Gastrocnemius medialis (tissue), 4 donors: Measurements from ENCODE around the gene KDM6B. TPM values are rescaled to one million over a fixed set of nuclear protein-coding genes. Genes with fewer than 3 reads are reported as not detected.

Experiments
- ATAC-seq, 2 donors: fragments of 150-250 bp; one replicate each; pipeline ENCODE4 v1.9.1; 2016
- DNase-seq, 2 donors: peaks; one replicate each; pipeline ENCODE4 v3.0.0-alpha.2; 2019
- H3K27ac ChIP-seq, 4 donors: fragments of 200-600 bp; sonication (generic); 1 replicate in 1 of 4; 2 replicates in 3 of 4; pipeline ENCODE4 v1.5.1; 2016 to 2018; ENCODE audit warnings: mild to moderate bottlenecking in 2 of 4, moderate library complexity in 1 of 4
- H3K27me3 ChIP-seq, 3 donors: fragments of 200-600 bp; sonication (generic) in 2 of 3; 1 replicate in 1 of 3; 2 replicates in 2 of 3; pipeline versions ENCODE4 v1.5.1 to v1.6.0; 2016 to 2019; ENCODE audit warnings: mild to moderate bottlenecking in 1 of 3, moderate library complexity in 1 of 3
- H3K36me3 ChIP-seq, 2 donors: fragments of 200-600 bp; sonication (generic) in 1 of 2; one replicate each; pipeline ENCODE4 v1.5.1; 2017 to 2018
- H3K4me1 ChIP-seq, 2 donors: fragments of 200-600 bp; sonication (generic) in 1 of 2; one replicate each; pipeline ENCODE4 v1.5.1; 2016 to 2017; ENCODE audit warnings: mild to moderate bottlenecking in 2 of 2
- H3K4me3 ChIP-seq, 4 donors: fragments of 200-600 bp; sonication (generic) in 3 of 4; 1 replicate in 1 of 4; 2 replicates in 3 of 4; pipeline ENCODE4 v1.5.1; 2016 to 2019; ENCODE audit warnings: mild to moderate bottlenecking in 2 of 4
- H3K9me3 ChIP-seq, 3 donors: fragments of 200-600 bp; sonication (generic) in 2 of 3; 1 replicate in 1 of 3; 2 replicates in 2 of 3; pipeline ENCODE4 v1.5.1; 2016 to 2019
- CTCF ChIP-seq, 5 experiments: fragments of 450-650 bp in 3 of 5; fragments of 200-600 bp in 2 of 5; sonication (generic) in 2 of 5; IDR thresholded peaks in 4 of 5; conservative IDR thresholded peaks in 1 of 5; 1 replicate in 4 of 5; 2 replicates in 1 of 5; pipeline ENCODE4 v1.5.1; 2016 to 2019; ENCODE audit warnings: antibody characterized with exemption in 5 of 5, mild to moderate bottlenecking in 3 of 5, moderate library complexity in 3 of 5
- POLR2A ChIP-seq, 2 donors: fragments of 450-650 bp; IDR thresholded peaks; one replicate each; pipeline ENCODE4 v1.6.1; 2017; ENCODE audit warnings: antibody characterized with exemption in 2 of 2, mild to moderate bottlenecking in 2 of 2, moderate library complexity in 2 of 2
- in situ Hi-C, 4 donors: fragments of 200-750 bp; cut with MboI; loops; one replicate each; pipeline versions ENCODE4 v1.15.0 to v1.8.0; 2017; ENCODE audit warnings: low sequenced_read_pairs in 4 of 4
- intact Hi-C: fragments of 100-400 bp; cut with DNase I; formaldehyde crosslinking; loops from one replicate; pipeline ENCODE4 v1.15.1; 2023; ENCODE audit warnings: low total_unique reads
- total RNA-seq, 4 donors: library from RNA; depleted of rRNA; stranded (reverse); fragments of >200 nt; gene quantifications; one replicate each; pipeline versions ENCODE4 v1.1.0 to v1.2.3, GENCODE V29; 2016

The KDM6B gene
- total RNA-seq, 4 donors from 2014 or later, result 1.9 to 8.2 (median 4.4) TPM

DNA sequence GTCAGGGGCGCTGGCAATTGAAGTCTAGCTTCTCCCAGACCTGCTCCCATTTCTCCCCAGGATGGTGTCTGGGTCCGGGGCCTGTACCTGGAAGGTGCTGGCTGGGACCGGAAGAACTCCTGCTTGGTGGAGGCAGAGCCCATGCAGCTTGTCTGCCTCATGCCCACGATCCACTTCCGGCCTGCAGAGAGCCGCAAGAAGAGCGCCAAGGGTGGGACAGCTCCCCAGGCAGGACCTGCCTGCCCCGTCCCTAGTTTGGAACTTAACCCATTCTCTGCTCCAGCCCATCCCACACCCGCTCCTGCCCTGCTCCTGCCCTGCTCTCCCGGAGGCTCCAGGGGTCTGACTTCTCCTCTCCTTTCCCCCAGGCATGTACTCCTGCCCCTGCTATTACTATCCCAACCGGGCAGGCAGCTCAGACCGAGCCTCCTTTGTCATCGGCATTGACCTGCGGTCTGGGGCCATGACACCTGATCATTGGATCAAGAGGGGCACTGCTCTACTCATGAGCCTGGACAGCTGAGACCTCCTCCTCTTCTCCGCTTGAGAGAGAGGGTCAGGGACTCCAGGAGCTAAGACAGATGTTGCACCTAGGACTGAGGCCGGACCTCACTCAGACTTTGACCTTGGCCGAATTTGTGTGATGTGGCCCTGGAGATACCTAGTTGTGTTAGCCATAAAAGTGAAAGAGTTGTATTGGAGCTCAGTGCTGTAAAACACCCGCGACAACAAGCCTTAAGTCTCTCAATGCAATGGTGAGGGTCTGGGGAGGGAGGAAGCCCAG, 814 bp upstream of the KDM6B start:
- in situ Hi-C loops, result no loop called here
- peak in 1 of 2 donors; percentile 15 for DNase-seq
- Histone ChIP-seq H3K36me3 (no peaks in the 10 kb centered on the region), H3K9me3 (no peaks in the 10 kb centered on the region), H3K4me1 (peaks cover 20 to 24% of the 10 kb centered on the region in 2 donors), H3K4me3 (peak overlapping the region; percentile 81 to 90 (median 85)), H3K27ac (peak overlapping the region; percentile 97 to 100 (median 100)), H3K27me3 (no peaks in the 10 kb centered on the region)
- ATAC-seq, result no peak
- intact Hi-C loops, result loop anchor here (5.0 to 10.0 kb wide), 3 partner anchors 206 to 818 kb away; partner anchors contain the start of genes ACADVL, DLG4, RNASEK and SAT2
- TF ChIP-seq POLR2A (IDR thresholded peaks at IDR 0.05), result no peak
- no peak for TF ChIP-seq CTCF (IDR thresholded peaks at IDR 0.05 in 4 of 5, conservative IDR thresholded peaks at IDR 0.05 in 1 of 5)

DNA sequence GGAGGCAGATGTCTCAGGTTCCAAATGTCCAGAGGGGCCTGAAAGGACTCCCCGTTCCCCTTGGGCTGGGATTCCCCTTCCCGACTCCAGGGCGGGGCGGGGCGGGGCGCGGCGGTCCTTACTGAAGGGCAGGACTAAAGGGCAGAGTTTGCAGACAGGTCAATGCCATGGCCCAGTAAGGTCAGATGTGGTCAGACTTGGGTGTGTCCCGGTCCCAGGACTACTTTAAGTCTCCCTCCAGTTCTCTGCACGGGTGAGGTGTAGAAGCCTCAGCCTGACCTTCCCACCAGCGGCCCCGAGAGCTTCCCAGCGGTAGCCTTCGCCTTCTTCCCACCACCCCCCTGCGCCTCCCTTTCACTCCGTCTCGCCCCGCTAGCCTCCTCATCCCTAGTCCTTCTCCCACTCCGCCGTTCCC, 532 bp downstream of the KDM6B start:
- H3K9me3 ChIP-seq, result no peaks in the 10 kb centered on the region
- intact Hi-C loops (loop anchor here (2.0 to 10.0 kb wide), 4 partner anchors 54 to 820 kb away; partner anchors contain the start of genes ACADVL, CHD3, DLG4 and RNASEK), in situ Hi-C loops (no loop called here)
- peak overlapping the region; percentile 81 to 90 (median 85) for H3K4me3 ChIP-seq
- TF ChIP-seq CTCF (IDR thresholded peaks at IDR 0.05 in 4 of 5, conservative IDR thresholded peaks at IDR 0.05 in 1 of 5), result no peak
- no peak for TF ChIP-seq POLR2A (IDR thresholded peaks at IDR 0.05)
- peaks cover 32 to 37% of the 10 kb centered on the region in 2 donors for H3K4me1 ChIP-seq
- no peaks in the 10 kb centered on the region for H3K36me3 ChIP-seq
- ATAC-seq (peak; percentile 20 to 38), DNase-seq (peak; percentile 53 to 76)
- peak overlapping the region; percentile 97 to 100 (median 100) for H3K27ac ChIP-seq
- no peaks in the 10 kb centered on the region for H3K27me3 ChIP-seq

DNA sequence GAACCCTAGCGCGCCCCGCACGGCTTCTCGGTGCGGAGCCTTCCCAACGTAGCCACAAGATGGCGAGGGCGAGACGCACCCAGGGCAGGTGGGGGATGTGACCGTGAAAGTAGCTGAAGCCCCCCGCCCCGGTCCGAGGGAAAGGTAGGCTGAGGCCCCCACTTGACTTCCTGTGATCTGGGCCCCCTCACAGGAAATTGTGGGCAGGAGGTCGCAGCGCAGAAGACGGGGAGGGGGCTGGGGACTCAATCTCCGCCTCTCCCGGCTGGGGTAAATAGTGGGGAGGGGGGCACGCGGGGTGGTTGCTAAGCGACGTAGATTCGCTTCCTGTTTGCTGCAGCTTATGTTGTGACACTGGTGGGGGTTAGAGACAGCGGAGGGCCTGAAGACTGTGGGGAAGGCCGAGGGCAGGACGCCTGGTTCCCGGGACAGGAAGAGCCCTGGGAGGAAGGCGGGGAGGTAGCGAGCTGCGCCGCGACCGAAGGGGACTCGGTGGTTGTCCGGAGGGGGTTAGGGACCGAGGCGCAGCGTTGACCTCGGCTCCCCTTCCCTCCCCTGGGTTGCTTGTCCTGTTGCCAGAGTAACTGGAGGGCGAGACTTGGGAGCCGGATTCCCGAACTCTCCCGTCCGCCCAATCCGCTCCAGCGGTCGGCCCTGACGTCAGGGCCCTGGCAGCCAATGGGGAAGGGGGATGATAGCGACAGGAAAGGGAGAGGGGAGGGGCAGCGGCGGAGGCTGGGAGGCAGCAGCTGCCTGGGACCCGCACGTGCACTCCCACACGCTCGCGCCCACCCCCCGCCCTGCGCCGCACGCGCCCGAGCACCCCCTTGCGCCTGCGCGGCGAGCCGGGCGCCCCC, 1.2 kb downstream of the KDM6B start:
- peak; percentile 65 to 74 for ATAC-seq
- peak overlapping the region; percentile 81 to 90 (median 85) for H3K4me3 ChIP-seq
- in situ Hi-C loops, result no loop called here

More for the DNA sequence above, 1.2 kb downstream of the KDM6B start:
- Histone ChIP-seq H3K36me3 (no peaks in the 10 kb centered on the region), H3K4me1 (peaks cover 38 to 44% of the 10 kb centered on the region in 2 donors), H3K9me3 (no peaks in the 10 kb centered on the region), H3K27me3 (no peaks in the 10 kb centered on the region), H3K27ac (peak overlapping the region; percentile 97 to 100 (median 100))
- TF ChIP-seq CTCF (IDR thresholded peaks at IDR 0.05 in 4 of 5, conservative IDR thresholded peaks at IDR 0.05 in 1 of 5), result peak; percentile 87 to 96 (median 88)
- peak; percentile 84 to 94 for TF ChIP-seq POLR2A (IDR thresholded peaks at IDR 0.05)
- peak; percentile 97 to 98 for DNase-seq
- intact Hi-C loops, result loop anchor here (1.0 to 10.0 kb wide), 7 partner anchors 9 to 820 kb away; partner anchors contain the start of genes ACADVL, ALOXE3, CHD3 and DLG4
